Calu3 (cell line): ENCODE data around the gene HSPA6. TPM values are rescaled to one million over a fixed set of nuclear protein-coding genes. Genes with fewer than 3 reads are reported as not detected.

ENCODE experiments used
- BruUV-seq: library from RNA; stranded (reverse); fragments of 400-500 nt; replicated peaks from 2 replicates; lab custom pipeline; 2021; lab: Mats Ljungman, UMichigan
- CTCF ChIA-PET: fragments of 300-600 bp; sonication (Branson Sonifier 250); formaldehyde crosslinking; loops from one replicate; lab custom pipeline; 2022; ENCODE audit warnings: antibody characterized with exemption; lab: Charles Lee
- DNase-seq: peaks from one replicate; pipeline ENCODE4 v3.0.0; 2022
- H3K27ac Mint-ChIP-seq: one replicate; pipeline ENCODE4 v1.8.0; 2022; ENCODE audit warnings: mixed read lengths; ENCODE audit not compliant: unreplicated experiment
- H3K27me3 Mint-ChIP-seq: one replicate; pipeline ENCODE4 v1.8.0; 2022; ENCODE audit warnings: mixed read lengths; ENCODE audit not compliant: unreplicated experiment
- H3K36me3 Mint-ChIP-seq: one replicate; pipeline ENCODE4 v1.8.0; 2022; ENCODE audit warnings: mild to moderate bottlenecking, moderate library complexity, mixed read lengths; ENCODE audit not compliant: insufficient read depth, unreplicated experiment
- H3K4me1 Mint-ChIP-seq: one replicate; pipeline ENCODE4 v1.8.0; 2022; ENCODE audit warnings: mild to moderate bottlenecking, low read depth, mixed read lengths; ENCODE audit not compliant: unreplicated experiment
- H3K4me3 Mint-ChIP-seq: one replicate; pipeline ENCODE4 v1.8.0; 2022; ENCODE audit warnings: mild to moderate bottlenecking, low read depth, moderate library complexity, mixed read lengths; ENCODE audit not compliant: unreplicated experiment
- H3K9me3 Mint-ChIP-seq: one replicate; pipeline ENCODE4 v1.8.0; 2022; ENCODE audit warnings: low read depth, mixed read lengths; ENCODE audit not compliant: unreplicated experiment
- intact Hi-C: fragments of 100-400 bp; cut with micrococcal nuclease; formaldehyde crosslinking; loops from one replicate; pipeline ENCODE4 v1.10.0; 2022; ENCODE audit not compliant: unreplicated experiment
- total RNA-seq: library from RNA; stranded (reverse); gene quantifications from 2 replicates; pipeline ENCODE4 v1.2.3, GENCODE V29; 2022
- TF ChIP-seq, protein P1 (sequence below): fragments of 200-600 bp; IDR thresholded peaks from one replicate; pipeline ENCODE4 v1.8.0; 2022; ENCODE audit warnings: antibody characterized with exemption; ENCODE audit not compliant: unreplicated experiment

The HSPA6 gene
- total RNA-seq, 1 experiment from 2014 or later: 1.3 TPM

DNA sequence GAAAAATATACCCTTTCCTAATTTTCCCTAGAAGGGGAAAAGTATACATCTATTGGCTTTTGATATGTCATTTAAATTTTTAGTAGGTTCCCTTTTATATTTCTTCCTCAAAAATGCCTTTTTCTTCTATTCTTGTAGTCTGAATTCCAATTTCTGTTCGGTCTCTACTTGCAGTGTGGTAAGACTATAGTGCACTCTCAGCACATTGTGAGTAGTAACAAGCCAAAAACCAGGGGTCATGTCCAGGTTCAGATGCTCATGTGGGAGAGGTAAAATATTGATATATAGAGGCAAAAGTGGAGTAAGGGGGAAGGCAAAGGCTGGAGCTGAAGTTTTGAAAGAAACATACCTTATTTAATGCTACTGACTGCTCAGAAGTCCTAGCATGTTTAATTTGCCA lies 23.1 kb upstream of the HSPA6 start:
- Mint-ChIP-seq H3K27me3 (peaks cover 53% of the 10 kb centered on the region), H3K4me3 (no peak overlapping the region), H3K27ac (no peak overlapping the region), H3K36me3 (no peaks in the 10 kb centered on the region), H3K9me3 (no peaks in the 10 kb centered on the region), H3K4me1 (peaks cover 2% of the 10 kb centered on the region)
- no TSS peak for BruUV-seq
- TF ChIP-seq, protein P1, sequence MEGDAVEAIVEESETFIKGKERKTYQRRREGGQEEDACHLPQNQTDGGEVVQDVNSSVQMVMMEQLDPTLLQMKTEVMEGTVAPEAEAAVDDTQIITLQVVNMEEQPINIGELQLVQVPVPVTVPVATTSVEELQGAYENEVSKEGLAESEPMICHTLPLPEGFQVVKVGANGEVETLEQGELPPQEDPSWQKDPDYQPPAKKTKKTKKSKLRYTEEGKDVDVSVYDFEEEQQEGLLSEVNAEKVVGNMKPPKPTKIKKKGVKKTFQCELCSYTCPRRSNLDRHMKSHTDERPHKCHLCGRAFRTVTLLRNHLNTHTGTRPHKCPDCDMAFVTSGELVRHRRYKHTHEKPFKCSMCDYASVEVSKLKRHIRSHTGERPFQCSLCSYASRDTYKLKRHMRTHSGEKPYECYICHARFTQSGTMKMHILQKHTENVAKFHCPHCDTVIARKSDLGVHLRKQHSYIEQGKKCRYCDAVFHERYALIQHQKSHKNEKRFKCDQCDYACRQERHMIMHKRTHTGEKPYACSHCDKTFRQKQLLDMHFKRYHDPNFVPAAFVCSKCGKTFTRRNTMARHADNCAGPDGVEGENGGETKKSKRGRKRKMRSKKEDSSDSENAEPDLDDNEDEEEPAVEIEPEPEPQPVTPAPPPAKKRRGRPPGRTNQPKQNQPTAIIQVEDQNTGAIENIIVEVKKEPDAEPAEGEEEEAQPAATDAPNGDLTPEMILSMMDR: no peak
- DNase-seq: no peak
- intact Hi-C loops: no loop called here
- CTCF ChIA-PET: no interaction called here

DNA sequence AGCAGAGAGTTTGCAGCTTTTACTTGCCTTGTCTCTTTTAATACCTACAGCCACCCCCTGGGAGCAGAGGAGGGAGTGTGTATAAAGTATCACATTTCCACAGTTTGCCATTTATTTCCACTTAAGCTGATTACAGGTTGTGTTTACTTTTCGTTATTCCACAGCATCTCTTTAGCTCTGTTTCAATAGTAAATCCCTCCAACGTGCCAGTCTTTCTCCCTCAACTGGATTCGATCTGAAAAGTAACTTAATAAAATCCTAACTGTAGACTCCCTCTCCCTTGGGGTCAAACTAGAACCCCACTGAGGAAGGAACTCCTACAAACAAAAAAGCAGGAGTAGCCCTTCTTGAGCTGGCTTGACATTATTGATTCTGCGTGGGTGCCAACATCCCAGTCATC lies 22.2 kb upstream of the HSPA6 start:
- Mint-ChIP-seq H3K4me3 (no peak overlapping the region), H3K4me1 (peaks cover 9% of the 10 kb centered on the region), H3K9me3 (no peaks in the 10 kb centered on the region), H3K27ac (no peak overlapping the region), H3K36me3 (no peaks in the 10 kb centered on the region), H3K27me3 (peaks cover 47% of the 10 kb centered on the region)
- intact Hi-C loops: no loop called here
- BruUV-seq: no TSS peak
- DNase-seq: no peak
- TF ChIP-seq, protein P1: no peak
- CTCF ChIA-PET: no interaction called here

DNA sequence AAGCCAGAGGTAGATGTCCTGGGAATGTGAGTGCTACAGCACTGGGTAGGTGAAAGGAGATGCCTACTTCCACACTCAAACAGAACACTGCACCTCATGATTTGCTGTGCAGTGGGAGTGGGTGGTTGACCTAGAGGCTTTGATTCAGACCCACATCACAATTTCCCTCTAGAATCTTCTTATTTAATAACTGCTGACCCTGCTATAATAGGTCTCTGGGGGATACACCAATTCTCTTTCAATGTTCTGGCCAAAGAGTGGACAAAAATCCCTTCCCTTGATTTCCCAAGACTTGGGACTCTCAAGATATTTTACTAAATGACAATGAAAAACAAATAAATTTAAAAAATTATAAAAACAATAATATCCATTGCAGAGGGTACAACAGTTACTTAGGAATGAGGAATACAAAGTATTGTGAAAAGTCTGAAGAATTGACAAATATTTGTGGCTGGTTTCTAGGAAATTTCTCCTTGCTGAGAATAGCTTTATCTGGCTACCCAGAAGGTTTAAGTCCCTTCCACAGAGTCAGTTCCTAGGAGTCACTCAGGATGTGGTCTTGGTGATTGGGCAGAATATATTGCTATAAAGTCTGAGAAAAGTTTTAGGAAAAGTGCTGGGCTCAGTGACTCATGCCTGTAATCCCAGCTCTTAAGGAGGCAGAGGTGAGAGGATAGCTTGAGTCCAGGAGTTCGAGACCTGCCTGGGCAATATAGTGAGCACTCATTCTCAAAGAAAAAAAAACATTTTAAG lies 21.5 kb upstream of the HSPA6 start:
- H3K27me3 Mint-ChIP-seq: peaks cover 41% of the 10 kb centered on the region
- intact Hi-C loops: no loop called here
- H3K9me3 Mint-ChIP-seq: no peaks in the 10 kb centered on the region
- CTCF ChIA-PET: interaction anchor here (0.6 kb wide), 1 partner anchor 24 kb away, joined by 8 read pairs; no protein-coding TSS in a partner anchor
- no peak overlapping the region for H3K4me3 Mint-ChIP-seq
- peaks cover 9% of the 10 kb centered on the region for H3K4me1 Mint-ChIP-seq
- no TSS peak for BruUV-seq
- TF ChIP-seq, protein P1: no peak
- H3K27ac Mint-ChIP-seq: no peak overlapping the region
- no peak for DNase-seq
- H3K36me3 Mint-ChIP-seq: no peaks in the 10 kb centered on the region

DNA sequence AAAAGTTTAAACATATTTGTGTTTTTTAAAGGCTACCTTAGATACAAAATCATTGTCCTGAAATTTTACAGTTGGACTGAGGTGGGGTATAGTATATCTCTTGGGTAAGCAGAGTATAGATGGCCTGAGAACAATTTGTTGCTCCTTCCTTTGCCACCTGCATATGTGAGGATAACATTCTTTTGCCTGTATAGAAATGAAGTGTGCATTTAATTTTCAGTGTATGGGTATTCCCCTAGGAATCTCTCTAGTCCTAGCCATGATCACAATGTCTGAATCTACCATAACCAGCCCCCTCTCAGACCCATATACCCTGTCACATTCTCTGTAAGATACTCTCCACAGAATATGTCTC lies 21.0 kb upstream of the HSPA6 start:
- intact Hi-C loops: no loop called here
- Mint-ChIP-seq H3K4me1 (peaks cover 9% of the 10 kb centered on the region), H3K4me3 (no peak overlapping the region), H3K27me3 (peaks cover 36% of the 10 kb centered on the region), H3K36me3 (no peaks in the 10 kb centered on the region), H3K27ac (no peak overlapping the region), H3K9me3 (no peaks in the 10 kb centered on the region)
- TF ChIP-seq, protein P1: no peak
- CTCF ChIA-PET: interaction anchor here (0.6 kb wide), 1 partner anchor 24 kb away, joined by 8 read pairs; no protein-coding TSS in a partner anchor
- no TSS peak for BruUV-seq
- DNase-seq: no peak
